ENCODE data around the gene SLC25A11. TPM values are rescaled to one million over a fixed set of nuclear protein-coding genes. Genes with fewer than 3 reads are reported as not detected.
A peak's percentile ranks its signal among the peaks of the same experiment; 100 is the strongest.

Gene SLC25A11
- total RNA-seq, 1 experiment from 2014 or later, result 54.5 TPM

DNA sequence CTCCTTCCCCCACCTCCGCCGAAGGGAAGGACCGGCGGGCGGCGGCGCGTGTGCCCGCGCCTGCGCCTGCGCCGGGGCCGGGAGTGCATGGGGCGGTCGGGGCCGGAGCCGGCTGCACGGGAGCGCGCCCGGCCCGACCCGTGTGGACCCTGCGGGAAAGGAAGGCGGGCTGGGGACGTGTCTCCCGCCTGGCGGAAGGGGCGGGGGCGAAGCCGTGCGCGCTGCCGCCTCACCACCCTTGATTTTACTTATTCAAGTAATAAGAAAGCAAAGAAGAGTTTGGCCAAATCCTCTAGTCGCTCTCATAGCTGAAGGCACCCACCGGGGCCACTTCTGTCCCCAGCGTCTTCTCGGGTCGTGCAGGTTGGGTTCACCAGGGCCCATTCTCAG lies 9.1 kb upstream of the SLC25A11 start:
- no TSS peak for BruUV-seq (replicated peaks)
- peak overlapping the region; percentile 24 for H3K27ac Mint-ChIP-seq (ENCODE audit: low read depth, unreplicated experiment)
- TF ChIP-seq, protein P1, sequence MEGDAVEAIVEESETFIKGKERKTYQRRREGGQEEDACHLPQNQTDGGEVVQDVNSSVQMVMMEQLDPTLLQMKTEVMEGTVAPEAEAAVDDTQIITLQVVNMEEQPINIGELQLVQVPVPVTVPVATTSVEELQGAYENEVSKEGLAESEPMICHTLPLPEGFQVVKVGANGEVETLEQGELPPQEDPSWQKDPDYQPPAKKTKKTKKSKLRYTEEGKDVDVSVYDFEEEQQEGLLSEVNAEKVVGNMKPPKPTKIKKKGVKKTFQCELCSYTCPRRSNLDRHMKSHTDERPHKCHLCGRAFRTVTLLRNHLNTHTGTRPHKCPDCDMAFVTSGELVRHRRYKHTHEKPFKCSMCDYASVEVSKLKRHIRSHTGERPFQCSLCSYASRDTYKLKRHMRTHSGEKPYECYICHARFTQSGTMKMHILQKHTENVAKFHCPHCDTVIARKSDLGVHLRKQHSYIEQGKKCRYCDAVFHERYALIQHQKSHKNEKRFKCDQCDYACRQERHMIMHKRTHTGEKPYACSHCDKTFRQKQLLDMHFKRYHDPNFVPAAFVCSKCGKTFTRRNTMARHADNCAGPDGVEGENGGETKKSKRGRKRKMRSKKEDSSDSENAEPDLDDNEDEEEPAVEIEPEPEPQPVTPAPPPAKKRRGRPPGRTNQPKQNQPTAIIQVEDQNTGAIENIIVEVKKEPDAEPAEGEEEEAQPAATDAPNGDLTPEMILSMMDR (IDR thresholded peaks at IDR 0.05; ENCODE audit: unreplicated experiment), result no peak
- DNase-seq (ENCODE audit: unreplicated experiment), result peak; percentile 90
- CTCF ChIA-PET, result interaction anchor here (1.3 kb wide), 1 partner anchor 9 kb away, joined by 3 read pairs; the partner anchor contains the start of genes RNF167 and SLC25A11
- peaks cover 42% of the 10 kb centered on the region for H3K4me1 Mint-ChIP-seq (ENCODE audit: insufficient read depth, unreplicated experiment)
- POLR2A ChIA-PET, result interaction anchor here (0.6 to 21.5 kb wide), 17 partner anchors 8 to 246 kb away, joined by 3 to 639 read pairs (median 4); partner anchors contain the start of genes CAMTA2, CHRNE, INCA1 and KIF1C
- H3K36me3 Mint-ChIP-seq (ENCODE audit: insufficient read depth, unreplicated experiment), result peaks cover 45% of the 10 kb centered on the region
- intact Hi-C loops (cut with micrococcal nuclease), result loop anchor here (1.0 kb wide), 1 partner anchor 20 kb away; no protein-coding TSS in a partner anchor
- peak overlapping the region; percentile 74 for H3K4me3 Mint-ChIP-seq (ENCODE audit: unreplicated experiment)
- no peaks in the 10 kb centered on the region for H3K9me3 Mint-ChIP-seq (ENCODE audit: unreplicated experiment)
- H3K27me3 Mint-ChIP-seq (ENCODE audit: insufficient read depth, unreplicated experiment), result no peaks in the 10 kb centered on the region

DNA sequence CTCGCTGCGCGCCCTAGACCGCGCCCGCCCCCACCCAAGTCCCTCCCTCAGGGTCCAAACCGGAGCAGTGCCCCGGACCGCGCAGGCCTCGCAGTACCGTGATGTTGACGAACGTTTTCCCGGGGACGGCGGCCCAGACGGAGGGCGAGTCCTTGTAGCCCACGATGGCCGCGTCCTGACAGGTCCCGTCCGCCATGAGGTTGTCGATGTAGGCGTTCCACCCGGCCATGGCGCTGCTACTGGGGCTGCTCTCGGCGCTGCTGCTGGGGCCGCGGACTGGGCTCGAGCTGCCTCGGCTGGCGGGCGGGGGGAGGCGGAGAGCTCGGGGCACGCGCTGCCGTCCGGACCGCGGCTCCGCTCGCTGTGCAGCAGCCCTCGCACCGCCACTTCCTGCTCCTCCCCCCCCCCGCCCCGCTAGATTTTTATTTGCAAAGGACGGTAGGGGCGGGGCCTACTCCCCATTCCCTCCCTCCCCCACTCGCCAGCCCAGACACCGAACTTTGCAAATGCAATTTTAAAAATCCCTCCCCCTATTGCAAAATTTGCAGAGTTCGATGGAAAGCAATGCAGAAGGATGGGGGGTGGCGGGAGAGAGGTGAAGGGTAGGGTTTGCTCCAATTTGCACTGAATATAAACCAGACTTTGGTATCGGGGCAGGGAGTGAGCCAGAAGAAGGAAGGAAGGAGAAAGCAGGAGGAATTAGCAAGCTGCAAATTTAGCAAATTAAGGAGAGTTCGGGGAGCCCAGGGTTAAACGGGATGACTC lies 8.5 kb upstream of the SLC25A11 start, which contains the start of gene PFN1:
Gene PFN1, minus strand, starts transcription at position 365 of the 765 bp plus-strand sequence. Its CDS starts 136 bp downstream, at position 229.
- TF ChIP-seq, protein P1 (IDR thresholded peaks at IDR 0.05; ENCODE audit: unreplicated experiment), result no peak
- Mint-ChIP-seq H3K4me1 (ENCODE audit: insufficient read depth, unreplicated experiment) (peaks cover 44% of the 10 kb centered on the region), H3K9me3 (ENCODE audit: unreplicated experiment) (no peaks in the 10 kb centered on the region), H3K27ac (ENCODE audit: low read depth, unreplicated experiment) (peak within 1 kb of the TSS; percentile 93), H3K36me3 (ENCODE audit: insufficient read depth, unreplicated experiment) (peaks cover 50% of the 10 kb centered on the region), H3K4me3 (ENCODE audit: unreplicated experiment) (peak within 1 kb of the TSS; percentile 74), H3K27me3 (ENCODE audit: insufficient read depth, unreplicated experiment) (no peaks in the 10 kb centered on the region)
- DNase-seq (ENCODE audit: unreplicated experiment), result peak; percentile 93
- ChIA-PET CTCF (interaction anchor here (0.6 to 1.3 kb wide), 4 partner anchors 8 to 556 kb away, joined by 3 to 4 read pairs (median 3); partner anchors contain the start of genes RNF167, SLC25A11 and SPAG7), POLR2A (interaction anchor here (0.6 to 21.5 kb wide), 21 partner anchors 8 to 245 kb away, joined by 3 to 639 read pairs (median 3); partner anchors contain the start of genes CAMTA2, CHRNE, INCA1 and KIF1C)
- intact Hi-C loops (cut with micrococcal nuclease), result no loop called here
- BruUV-seq (replicated peaks), result no TSS peak

DNA sequence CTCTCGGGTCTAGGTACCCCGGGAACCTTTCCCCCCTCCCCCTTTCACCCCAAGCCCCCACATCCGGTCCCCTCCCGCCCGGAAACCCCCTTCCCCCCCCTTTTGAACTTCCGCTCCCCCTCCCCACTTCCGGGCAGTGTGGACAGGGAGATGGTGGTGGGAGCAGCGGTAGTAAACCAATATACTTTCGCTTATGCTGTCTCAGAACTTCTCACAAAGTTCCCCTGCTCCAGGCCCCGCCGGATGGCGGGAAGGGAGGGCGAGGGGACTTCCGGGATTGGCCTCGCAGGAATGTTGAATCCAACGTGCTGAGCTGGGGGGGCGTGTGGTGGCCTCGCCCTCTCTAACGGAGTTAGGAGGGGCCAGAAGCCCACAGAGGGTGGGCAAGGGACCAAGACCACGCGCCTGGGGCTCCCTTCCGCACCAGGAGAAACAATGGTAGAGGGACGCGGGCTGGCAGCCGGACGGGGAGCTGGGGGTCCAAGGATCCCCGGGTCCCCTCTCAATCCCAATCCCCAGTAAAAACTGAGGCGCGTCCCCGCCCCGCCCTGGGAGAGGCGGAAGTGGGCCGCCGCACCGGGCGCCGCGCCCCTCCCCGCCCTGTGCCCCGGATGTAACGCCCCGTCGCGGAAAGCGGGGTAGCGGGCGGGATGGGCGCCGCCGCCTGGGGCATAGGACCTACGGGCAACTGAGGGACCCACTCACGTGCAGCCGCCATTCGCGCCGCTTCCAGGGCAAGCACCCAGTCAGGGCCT lies 7.7 kb upstream of the SLC25A11 start:
- BruUV-seq (replicated peaks), result no TSS peak
- peak overlapping the region; percentile 74 for H3K4me3 Mint-ChIP-seq (ENCODE audit: unreplicated experiment)
- intact Hi-C loops (cut with micrococcal nuclease), result no loop called here
- H3K9me3 Mint-ChIP-seq (ENCODE audit: unreplicated experiment), result no peaks in the 10 kb centered on the region
- peak; percentile 35 for DNase-seq (ENCODE audit: unreplicated experiment)
- ChIA-PET CTCF (interaction anchor here (0.6 kb wide), 3 partner anchors 20 to 556 kb away, joined by 3 to 4 read pairs (median 3); partner anchors contain the start of gene SPAG7), POLR2A (interaction anchor here (0.6 to 21.5 kb wide), 18 partner anchors 8 to 244 kb away, joined by 3 to 639 read pairs (median 4); partner anchors contain the start of genes CAMTA2, CHRNE, INCA1 and KIF1C)
- peak overlapping the region; percentile 93 for H3K27ac Mint-ChIP-seq (ENCODE audit: low read depth, unreplicated experiment)
- no peaks in the 10 kb centered on the region for H3K27me3 Mint-ChIP-seq (ENCODE audit: insufficient read depth, unreplicated experiment)
- peaks cover 51% of the 10 kb centered on the region for H3K4me1 Mint-ChIP-seq (ENCODE audit: insufficient read depth, unreplicated experiment)
- H3K36me3 Mint-ChIP-seq (ENCODE audit: insufficient read depth, unreplicated experiment), result peaks cover 56% of the 10 kb centered on the region
- TF ChIP-seq, protein P1 (IDR thresholded peaks at IDR 0.05; ENCODE audit: unreplicated experiment), result no peak

Data from MCF 10A (cell line).